MCF 10A (cell line): ENCODE data around the gene ZNF467. TPM values are rescaled to one million over a fixed set of nuclear protein-coding genes. Genes with fewer than 3 reads are reported as not detected.

ENCODE experiments used
- BruUV-seq: library from RNA; stranded (reverse); fragments of 400-500 nt; replicated peaks from 2 replicates; lab custom pipeline; 2021; lab: Mats Ljungman, UMichigan
- CTCF ChIA-PET: fragments of 300-600 bp; sonication (Branson Sonifier 250); formaldehyde crosslinking; extraction: SDS; loops from one replicate; lab custom pipeline; 2021; ENCODE audit warnings: antibody characterized with exemption, inconsistent platforms; lab: Yijun Ruan, JAX
- POLR2A ChIA-PET: fragments of 300-600, 350-650 bp; sonication (Branson Sonifier 250); formaldehyde crosslinking; extraction: SDS; loops from one replicate; lab custom pipeline; 2020; ENCODE audit warnings: antibody characterized with exemption, inconsistent platforms; lab: Yijun Ruan, JAX
- DNase-seq: peaks from one replicate; pipeline ENCODE4 v3.0.0-alpha.2; 2018; ENCODE audit not compliant: unreplicated experiment
- H3K27ac Mint-ChIP-seq: one replicate; pipeline ENCODE4 v1.8.0; 2022; ENCODE audit warnings: mild to moderate bottlenecking, low read depth, mixed read lengths; ENCODE audit not compliant: unreplicated experiment
- H3K27me3 Mint-ChIP-seq: one replicate; pipeline ENCODE4 v1.8.0; 2022; ENCODE audit warnings: mixed read lengths; ENCODE audit not compliant: insufficient read depth, unreplicated experiment
- H3K36me3 Mint-ChIP-seq: one replicate; pipeline ENCODE4 v1.8.0; 2022; ENCODE audit warnings: mild to moderate bottlenecking, moderate library complexity, mixed read lengths; ENCODE audit not compliant: insufficient read depth, unreplicated experiment
- H3K4me1 Mint-ChIP-seq: one replicate; pipeline ENCODE4 v1.8.0; 2022; ENCODE audit warnings: mixed read lengths; ENCODE audit not compliant: insufficient read depth, unreplicated experiment
- H3K4me3 Mint-ChIP-seq: one replicate; pipeline ENCODE4 v1.8.0; 2022; ENCODE audit warnings: mild to moderate bottlenecking, moderate library complexity, mixed read lengths; ENCODE audit not compliant: unreplicated experiment
- H3K9me3 Mint-ChIP-seq: one replicate; pipeline ENCODE4 v1.8.0; 2022; ENCODE audit warnings: mixed read lengths; ENCODE audit not compliant: unreplicated experiment
- CTCF ChIP-seq: fragments of 200-600 bp; IDR thresholded peaks from one replicate; pipeline ENCODE4 v1.8.0; 2022; ENCODE audit warnings: antibody characterized with exemption, mild to moderate bottlenecking; ENCODE audit not compliant: unreplicated experiment
- intact Hi-C: fragments of 100-400 bp; cut with micrococcal nuclease; formaldehyde crosslinking; loops from 2 replicates; pipeline ENCODE4 v1.14.1; 2022
- total RNA-seq: library from RNA; stranded (reverse); gene quantifications from 2 replicates; pipeline ENCODE4 v1.2.3, GENCODE V29; 2022

The ZNF467 gene
- total RNA-seq, 1 experiment from 2014 or later, result 3.7 TPM

GRCh38 chr7:149729983-149730801 lies 43.2 kb downstream of the ZNF467 start:
- Mint-ChIP-seq H3K27ac (no peak overlapping the region), H3K9me3 (no peaks in the 10 kb centered on the region), H3K36me3 (peaks cover 12% of the 10 kb centered on the region), H3K27me3 (no peaks in the 10 kb centered on the region), H3K4me1 (peaks cover 11% of the 10 kb centered on the region), H3K4me3 (no peak overlapping the region)
- ChIA-PET POLR2A (interaction anchor here (0.6 to 0.7 kb wide), 2 partner anchors 60 to 1138 kb away, joined by 3 read pairs; no protein-coding TSS in a partner anchor), CTCF (interaction anchor here (0.6 to 5.6 kb wide), 2 partner anchors 11 to 24 kb away, joined by 3 to 39 read pairs; no protein-coding TSS in a partner anchor)
- no peak for DNase-seq
- no peak for TF ChIP-seq CTCF
- no TSS peak for BruUV-seq
- intact Hi-C loops, result no loop called here

DNA sequence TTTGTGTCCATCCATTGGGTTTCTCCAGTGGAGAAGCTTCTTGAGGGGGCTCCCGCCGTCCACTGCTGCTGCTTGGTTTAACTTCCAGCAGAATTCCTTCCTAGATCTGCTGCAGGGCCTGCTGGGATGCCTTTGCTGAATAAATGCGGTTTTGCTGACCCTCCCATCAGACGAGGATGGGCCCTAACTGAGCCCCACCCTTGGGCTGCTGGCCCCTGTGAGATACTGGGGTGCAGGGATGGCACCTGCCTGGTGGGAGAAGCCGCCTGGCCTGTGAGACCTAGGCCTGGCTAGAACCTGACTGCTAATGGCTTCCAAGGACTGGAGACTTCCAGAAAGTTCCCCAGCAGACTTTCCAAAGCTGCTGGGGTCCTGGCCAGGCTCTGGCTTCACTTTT lies 43.8 kb downstream of the ZNF467 start:
- Mint-ChIP-seq H3K4me3 (no peak overlapping the region), H3K27ac (no peak overlapping the region), H3K9me3 (no peaks in the 10 kb centered on the region), H3K27me3 (no peaks in the 10 kb centered on the region), H3K4me1 (peaks cover 7% of the 10 kb centered on the region), H3K36me3 (peaks cover 12% of the 10 kb centered on the region)
- BruUV-seq, result no TSS peak
- CTCF ChIA-PET, result interaction anchor here (0.6 to 5.6 kb wide), 3 partner anchors 12 to 674 kb away, joined by 3 to 39 read pairs (median 3); no protein-coding TSS in a partner anchor
- POLR2A ChIA-PET, result no interaction called here
- intact Hi-C loops, result no loop called here
- no peak for DNase-seq
- TF ChIP-seq CTCF, result no peak

DNA sequence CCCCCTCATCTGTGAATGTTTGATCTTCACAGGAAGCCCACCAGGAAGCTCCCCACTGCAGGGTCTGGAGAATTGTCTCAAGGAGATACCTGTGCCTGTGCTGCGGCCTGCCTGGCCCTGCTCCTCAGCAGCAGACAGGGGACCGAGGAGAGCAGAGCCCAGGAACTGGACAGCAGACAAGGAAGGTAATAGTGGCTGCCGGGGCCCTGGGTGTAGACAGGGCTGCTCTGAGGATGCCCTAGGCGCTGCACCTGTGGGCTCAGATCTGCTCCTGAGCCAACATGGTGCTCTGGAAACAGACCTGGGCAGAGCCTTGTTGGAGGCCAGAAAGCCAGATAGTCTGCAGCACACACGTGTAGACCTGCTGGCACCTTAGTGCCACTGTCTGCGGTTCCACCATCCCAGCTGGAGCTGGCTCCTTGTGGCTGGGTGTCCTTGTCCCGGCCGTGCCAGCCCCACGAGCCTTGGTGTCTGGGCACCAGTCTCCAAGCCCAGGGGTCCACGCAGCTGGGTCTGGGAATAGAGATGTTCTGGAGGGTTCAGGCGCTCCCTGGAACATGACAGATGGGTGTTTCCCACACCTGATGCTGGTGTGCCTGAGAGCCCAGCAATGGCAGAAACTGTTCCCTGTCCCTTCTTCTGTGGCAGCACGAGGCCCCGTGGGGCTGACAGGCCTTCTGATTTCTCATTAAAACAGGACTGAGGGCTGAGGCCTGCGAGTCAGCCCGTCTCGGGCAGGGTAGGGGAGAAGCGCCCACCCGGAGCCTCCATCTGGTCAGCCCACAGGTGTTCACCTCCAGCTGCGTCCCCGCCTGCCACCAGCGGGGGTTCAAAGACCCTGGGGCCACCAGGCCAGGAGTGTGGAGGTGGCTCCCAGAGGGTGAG lies 44.7 kb downstream of the ZNF467 start:
- CTCF ChIA-PET, result interaction anchor here (0.6 to 5.6 kb wide), 3 partner anchors 12 to 1380 kb away, joined by 3 to 39 read pairs (median 5); no protein-coding TSS in a partner anchor

More for the DNA sequence above, 44.7 kb downstream of the ZNF467 start:
- intact Hi-C loops, result no loop called here
- Mint-ChIP-seq H3K9me3 (no peaks in the 10 kb centered on the region), H3K36me3 (peaks cover 17% of the 10 kb centered on the region), H3K27me3 (no peaks in the 10 kb centered on the region), H3K27ac (no peak overlapping the region), H3K4me3 (no peak overlapping the region), H3K4me1 (no peaks in the 10 kb centered on the region)
- POLR2A ChIA-PET, result no interaction called here
- BruUV-seq, result no TSS peak
- DNase-seq, result no peak
- no peak for TF ChIP-seq CTCF
